GM21717 (cell line): Measurements from ENCODE around the gene ERI3.
"Not testable (repeated sequence)": the region's sequence is repeated elsewhere in the genome, so short reads cannot be mapped to it uniquely, and the experiment has no call there.

ENCODE experiments used
- ATAC-seq: cut with Tn5 transposase; IDR thresholded peaks from one replicate; pipeline ENCODE4 v1.9.1; 2021; ENCODE audit warnings: mild to moderate bottlenecking, moderate library complexity; ENCODE audit not compliant: unreplicated experiment

Gene ERI3

GRCh38 chr1:44217809-44218410 lies 137.1 kb downstream of the ERI3 start:
- ATAC-seq = no peak

DNA sequence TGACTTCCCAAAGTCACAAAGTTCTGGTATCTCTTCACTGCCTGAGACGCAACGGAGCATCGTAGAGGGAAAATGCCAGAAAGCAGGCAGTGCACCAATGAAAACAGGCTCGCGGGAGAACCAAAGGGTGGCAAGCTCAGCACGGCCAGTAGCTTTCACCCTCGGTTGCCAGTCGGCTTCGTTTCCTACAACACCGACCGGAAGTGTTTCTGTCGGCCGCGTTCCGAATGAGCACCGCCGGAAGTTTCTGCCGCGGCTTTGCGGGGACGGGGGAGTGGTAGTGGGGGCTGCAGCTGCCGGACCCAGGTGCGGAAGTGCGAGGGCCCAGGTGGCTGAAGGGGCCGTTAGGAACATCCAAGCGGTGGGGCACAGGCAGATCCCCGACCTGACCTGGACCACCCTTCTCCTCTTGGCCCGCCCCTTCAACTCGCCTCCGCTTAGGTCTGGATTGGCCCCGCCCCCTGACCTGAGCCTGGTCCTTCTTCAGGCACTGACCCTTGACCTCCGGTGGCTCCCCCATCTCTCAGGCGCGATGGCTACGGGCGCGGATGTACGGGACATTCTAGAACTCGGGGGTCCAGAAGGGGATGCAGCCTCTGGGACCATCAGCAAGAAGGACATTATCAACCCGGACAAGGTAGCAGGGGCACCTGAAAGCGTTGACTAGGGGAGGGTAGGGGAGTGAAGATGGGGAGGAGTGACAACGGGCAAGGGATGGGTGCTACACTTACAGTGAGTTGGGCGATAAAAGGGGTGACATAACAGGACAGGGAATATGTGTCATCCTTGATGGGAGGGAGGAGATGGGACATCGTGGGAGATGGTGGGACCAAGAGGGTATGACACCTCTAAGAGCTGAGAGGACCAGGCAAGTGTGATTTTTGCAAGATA lies 141.6 kb downstream of the ERI3 start, which contains the start of gene DMAP1:
DMAP1 (plus strand) TSS at position 250 of the 891 bp plus-strand sequence; CDS start at position 533, 283 bp downstream.
- ATAC-seq = peak; percentile 62

DNA sequence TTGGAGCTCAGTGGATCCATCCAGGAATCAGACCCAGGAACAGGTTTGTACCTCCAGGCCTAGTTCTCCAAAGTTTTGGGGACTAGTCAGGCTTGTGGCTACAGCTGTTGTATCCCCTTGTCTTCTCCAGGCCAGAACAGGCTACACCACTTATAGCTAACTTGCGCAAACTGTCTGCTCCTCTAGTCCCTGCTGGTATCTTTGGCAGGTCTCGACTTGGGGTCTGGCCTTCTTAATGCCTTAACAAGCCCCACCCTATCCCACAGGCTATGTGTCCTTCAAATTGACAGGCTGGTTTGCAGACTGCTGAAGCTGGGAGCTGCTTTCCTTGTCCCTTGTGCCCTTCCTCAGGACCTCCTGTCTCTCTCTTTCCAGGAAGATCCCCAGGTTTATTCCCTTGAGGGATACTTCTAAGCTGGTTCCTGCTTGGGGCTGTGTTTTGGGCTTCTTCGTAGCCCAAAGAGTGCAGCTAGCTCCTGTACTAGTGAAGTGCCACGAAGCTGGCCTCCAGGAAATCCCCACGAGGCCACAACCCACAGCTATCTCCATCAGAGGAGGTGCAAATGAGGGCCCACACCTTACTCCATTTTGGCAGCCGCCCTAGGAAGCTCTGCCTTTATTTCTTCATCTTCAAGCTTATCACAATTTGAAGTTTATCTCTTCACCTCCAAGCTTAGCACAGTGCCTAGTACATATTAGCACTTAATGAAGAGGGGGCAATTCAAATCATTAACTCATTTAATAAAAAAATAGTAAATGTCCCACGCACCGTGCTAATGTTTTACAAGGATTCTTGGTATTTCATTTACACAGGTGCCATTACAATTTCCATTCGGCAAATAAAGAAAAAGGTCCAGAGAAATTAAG lies 142.5 kb downstream of the ERI3 start:
- no peak for ATAC-seq

DNA sequence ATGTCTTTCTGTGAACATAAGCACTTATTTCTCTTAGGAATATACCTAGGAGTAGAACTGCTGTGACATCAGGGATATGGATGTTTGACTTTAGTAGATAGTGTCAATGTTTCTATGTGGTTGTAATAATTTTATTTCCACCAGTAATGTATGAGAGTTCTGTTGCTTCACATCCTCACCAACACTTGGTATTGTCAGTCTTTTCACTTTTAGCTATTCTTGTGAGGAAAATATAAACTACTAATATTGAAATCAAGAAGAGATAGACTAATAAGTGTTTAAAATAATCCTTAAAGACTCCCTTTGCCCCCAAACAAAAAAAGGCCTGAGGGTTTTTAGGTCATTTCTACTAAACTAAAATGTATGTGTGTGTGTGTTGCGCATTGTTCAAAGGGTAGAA lies 144.5 kb downstream of the ERI3 start:
- no peak for ATAC-seq

DNA sequence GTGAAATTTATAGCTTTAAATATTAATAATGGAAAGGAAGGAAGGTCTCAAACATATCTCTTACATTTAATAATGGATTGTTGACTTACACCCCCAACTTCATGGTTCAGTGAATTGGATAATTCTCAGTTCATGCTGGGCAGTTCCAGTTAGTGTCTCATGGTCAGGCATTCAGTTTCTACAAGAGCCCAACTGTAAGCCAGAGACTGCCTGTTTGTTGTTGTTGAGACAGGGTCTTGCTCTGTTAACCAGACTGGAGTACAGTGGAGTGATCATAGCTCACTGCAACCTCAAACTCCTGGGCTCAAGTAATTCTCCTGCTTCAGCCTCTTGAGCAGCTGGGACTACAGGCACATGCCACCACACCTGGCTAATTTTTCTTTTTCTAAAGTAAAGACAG lies 146.8 kb downstream of the ERI3 start:
- no peak for ATAC-seq

DNA sequence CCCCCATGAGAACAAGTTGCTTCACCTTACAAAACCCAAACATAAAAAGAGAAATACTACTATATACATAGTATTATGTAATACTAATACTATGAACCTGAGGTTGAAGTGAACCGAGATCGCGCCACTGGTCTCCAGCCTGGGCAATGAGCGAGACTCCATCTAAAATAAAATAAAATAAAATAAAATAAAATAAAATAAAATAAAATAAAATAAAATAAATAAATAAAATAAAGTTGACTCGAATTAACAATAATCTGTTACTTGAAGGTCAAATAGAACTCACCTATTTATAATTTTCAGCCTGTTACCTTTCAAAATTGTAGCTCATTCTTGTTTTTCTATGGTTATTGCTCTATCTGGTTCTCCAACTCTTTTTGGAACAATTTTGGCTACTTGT lies 148.5 kb downstream of the ERI3 start:
- ATAC-seq = not testable (repeated sequence)

DNA sequence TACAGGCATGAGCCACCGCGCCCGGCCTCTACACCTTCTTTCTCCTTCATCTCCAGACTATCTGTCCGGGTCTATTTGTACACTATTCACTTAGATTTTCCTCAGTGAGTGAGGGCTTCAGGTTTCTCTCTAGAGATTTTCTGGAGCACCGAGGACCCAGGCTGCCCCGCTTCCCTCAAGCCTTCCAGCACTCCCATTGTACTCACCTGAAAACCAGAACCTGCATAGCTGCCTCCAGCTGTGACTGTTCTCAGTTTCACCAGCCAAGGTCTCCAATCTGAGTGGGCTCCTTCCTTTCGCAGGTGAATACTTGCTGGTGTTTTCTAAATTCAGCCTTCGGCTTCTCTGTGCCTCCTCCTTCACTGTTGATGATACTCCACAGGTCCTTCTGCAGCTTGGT lies 154.7 kb downstream of the ERI3 start:
- no peak for ATAC-seq

- no peak for ATAC-seq
Observed at GRCh38 chr1:44174630-44175029, 180.4 kb downstream of the ERI3 start.
